Posterior cingulate gyrus (tissue), 11 donors: ENCODE data around the gene CTNNBL1.
"Not testable (repeated sequence)": the region's sequence is repeated elsewhere in the genome, so short reads cannot be mapped to it uniquely, and the experiment has no call there.

Experiments used
- DNase-seq, 10 donors: peaks; one replicate each; pipeline versions ENCODE4 v3.0.0 to v3.0.0-alpha.2; 2020 to 2021; ENCODE audit warnings: mixed read lengths in 3 of 10
- intact Hi-C: fragments of 100-400 bp; cut with DNase I; formaldehyde crosslinking; loops from one replicate; pipeline ENCODE4 v1.15.1; 2023

CTNNBL1 gene

DNA sequence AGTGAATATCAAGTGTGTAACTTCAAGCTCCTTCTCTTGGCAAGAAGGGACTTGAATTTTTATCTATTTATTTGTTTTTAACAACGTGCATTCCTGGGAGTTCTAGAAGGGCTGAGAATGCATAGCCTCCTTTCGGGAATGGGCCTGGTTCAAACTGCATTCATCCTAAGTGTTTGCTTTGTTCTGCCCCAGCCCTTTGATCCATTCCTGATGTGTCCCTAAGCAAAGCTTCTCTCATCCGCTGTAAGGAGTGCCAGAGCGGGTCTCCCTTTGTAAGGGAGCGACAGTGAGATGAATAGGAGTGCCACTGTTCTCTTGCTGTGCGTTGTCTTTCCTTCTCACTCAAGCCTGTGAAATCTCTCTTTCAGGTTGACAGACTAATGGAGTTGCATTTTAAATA, 148.1 kb downstream of the CTNNBL1 start:
- no peak for DNase-seq
- intact Hi-C loops, result no loop called here

DNA sequence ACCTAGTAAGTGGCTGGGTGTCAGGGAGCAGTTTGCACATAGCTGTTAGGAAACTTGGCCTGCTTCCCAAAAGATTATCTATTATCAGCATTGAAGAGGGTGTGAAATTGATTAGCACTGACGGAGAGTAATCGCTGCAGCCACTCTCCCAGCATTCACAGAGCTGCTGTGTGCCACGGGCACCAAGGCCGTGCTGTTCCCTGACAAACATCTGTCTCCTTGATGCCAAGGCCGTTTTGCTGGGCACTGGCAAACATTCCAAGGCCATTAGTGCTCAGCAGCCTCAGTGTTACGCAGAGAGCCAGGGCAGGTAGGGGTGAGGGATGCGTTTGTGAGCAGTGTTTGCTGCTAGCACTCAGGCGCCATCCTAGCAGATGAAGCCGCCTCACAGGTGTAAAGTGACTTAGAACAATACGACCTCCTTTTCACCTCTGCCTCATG, 151.4 kb downstream of the CTNNBL1 start:
- intact Hi-C loops, result no loop called here
- no peak for DNase-seq

DNA sequence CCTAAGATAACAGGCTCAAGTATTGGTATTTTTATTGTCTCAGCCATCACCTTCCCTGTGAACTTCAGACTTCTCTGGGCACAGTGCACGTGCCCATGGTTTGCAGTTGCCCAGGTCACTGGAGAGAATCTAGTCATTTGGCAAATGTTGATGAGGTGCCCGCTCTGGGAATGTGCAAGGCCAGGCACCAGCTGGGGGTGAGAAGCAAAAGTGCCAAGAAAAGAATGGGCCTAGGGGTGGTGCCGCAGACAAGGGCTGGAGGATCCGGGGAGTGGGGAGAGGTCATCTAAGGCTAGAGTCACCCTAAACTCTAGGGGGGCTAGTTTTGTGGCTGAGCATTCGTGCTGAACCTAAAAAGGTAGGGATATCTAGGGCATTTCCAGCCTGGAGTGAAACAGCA, 152.0 kb downstream of the CTNNBL1 start:
- intact Hi-C loops, result no loop called here
- no peak for DNase-seq

DNA sequence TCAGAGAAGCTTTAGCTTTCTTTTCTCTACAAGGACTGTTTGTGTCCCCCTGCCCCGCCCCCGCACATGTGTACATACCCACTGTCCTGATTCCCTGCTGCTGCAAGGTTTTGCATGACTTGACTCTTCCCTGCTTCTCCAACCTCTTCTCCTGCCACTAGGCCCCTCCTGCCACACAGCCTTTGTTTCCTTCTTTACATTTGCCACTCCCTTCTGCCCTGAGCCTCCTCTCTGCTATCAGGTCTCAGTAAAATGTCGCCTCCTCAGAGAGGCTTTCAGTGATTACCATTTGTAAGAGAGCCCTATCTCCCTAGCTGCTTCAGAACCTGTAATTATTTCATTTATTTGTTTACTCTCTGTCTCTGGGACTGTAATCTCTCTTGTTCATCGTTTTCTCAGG, 152.7 kb downstream of the CTNNBL1 start:
- intact Hi-C loops, result no loop called here
- DNase-seq, result no peak

DNA sequence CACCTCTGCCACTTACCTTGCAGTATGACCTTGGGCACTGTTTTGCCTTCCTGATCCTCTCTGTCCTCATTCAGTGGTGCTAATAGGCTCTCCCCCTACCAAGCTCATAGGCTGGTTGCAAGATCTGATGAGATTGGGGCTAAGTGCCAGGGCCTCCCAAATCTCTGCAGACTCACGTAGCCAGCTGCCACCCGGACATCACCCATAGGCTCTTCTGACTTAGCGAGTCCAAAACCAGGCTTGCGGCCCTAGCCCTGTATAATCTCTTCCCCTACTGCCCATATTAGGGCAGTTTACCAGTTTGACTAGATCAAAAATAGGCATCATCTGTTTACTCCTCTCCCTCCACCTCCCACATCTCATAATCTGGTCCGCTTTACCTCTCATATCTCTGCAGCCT, 154.9 kb downstream of the CTNNBL1 start:
- intact Hi-C loops, result no loop called here
- no peak for DNase-seq

DNA sequence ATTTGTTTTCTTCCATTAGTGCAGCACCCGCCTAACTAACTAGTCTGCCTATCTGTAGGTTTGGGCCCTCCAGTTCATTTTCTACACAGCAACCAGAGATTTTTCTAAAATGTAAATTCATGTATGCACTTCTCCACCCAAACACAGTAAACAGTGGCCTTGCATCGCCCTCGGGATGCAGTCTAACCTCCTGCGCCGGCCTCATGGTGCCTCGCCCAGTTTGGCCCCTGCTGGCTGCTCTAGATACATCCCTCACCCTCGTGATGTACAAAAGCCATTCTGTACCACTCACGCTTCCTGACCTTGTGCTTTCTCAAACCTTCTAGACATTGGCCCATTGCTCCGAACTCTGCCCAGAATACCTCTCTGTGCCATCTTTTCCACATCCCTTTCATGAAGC, 155.3 kb downstream of the CTNNBL1 start:
- no peak for DNase-seq

DNA sequence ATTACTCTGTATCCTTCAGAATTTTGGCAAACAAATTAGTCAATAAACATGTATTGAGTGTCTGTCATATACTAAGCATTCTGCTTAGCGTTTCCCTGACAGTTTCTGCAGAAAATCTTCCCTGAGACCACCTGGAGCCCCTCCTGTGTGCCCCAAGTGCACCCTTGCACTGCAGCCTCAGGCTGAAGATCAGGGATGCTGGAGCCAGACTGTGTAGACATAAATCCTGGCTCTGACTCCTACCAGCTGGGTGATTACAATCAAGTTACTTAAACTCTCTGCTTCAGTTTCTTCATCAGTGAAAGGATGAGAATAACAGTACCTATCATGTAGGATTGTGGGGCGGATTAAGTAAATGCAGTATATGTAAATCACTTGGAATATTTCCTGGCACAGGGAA, 155.7 kb downstream of the CTNNBL1 start:
- DNase-seq, result no peak
- intact Hi-C loops, result no loop called here

More for the DNA sequence above, 155.3 kb downstream of the CTNNBL1 start:
- intact Hi-C loops, result no loop called here

DNA sequence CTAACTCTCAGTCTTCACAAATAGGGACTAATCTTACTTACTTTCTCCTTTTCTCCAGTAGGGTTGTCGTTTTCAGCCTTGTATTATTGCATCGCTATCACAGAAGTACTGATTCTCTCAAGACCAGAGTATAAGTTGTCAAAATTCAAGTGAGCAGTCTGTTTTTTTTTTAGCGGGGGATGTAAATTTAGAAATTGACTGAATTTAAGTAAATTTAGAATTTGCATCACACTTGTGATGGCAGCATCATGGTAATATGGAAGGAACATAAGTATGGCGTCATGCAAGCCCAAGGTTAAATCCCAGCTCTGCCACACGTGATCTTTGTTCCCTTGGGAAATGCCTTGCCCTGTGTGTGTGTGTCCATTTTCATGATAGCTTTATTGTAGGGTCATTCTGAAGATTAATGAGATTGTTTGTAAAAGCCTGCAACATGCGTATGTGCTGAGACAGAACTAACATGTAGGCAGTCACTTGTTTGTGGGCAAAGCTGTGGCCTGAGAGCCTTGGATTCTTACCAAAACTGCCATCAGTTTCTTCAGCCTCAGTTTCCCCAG, 156.3 kb downstream of the CTNNBL1 start:
- intact Hi-C loops, result no loop called here
- DNase-seq, result no peak

DNA sequence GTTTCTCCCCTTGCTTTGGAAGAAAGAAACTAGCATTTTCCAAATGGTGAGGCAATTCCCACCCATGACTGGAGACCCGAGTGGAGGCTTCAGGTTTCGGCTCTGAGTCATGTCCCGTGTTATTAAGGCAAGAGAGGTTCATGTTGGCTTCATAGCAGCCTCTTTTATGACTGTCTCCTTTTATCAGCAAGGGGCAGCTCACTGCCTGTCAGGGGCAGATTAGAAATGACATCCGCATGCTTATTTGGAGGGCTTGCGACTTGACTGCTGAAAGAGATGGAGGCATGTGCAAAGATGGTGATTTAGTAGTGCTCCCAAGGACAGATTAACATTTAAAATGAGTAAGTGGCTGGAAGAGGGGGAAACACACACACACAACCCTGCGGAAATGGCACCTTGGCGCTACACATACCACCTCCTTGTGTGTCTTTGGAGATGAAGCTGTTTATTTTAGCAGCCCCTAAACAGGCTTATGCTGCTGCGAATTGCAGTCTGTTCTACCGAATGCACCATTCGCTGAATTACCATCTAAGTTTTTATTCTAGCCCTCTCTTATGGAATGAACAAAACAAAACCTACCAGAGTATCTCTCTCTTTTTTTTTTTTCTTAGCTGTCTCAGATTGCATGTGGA, 157.0 kb downstream of the CTNNBL1 start:
- intact Hi-C loops, result no loop called here
- no peak for DNase-seq

DNA sequence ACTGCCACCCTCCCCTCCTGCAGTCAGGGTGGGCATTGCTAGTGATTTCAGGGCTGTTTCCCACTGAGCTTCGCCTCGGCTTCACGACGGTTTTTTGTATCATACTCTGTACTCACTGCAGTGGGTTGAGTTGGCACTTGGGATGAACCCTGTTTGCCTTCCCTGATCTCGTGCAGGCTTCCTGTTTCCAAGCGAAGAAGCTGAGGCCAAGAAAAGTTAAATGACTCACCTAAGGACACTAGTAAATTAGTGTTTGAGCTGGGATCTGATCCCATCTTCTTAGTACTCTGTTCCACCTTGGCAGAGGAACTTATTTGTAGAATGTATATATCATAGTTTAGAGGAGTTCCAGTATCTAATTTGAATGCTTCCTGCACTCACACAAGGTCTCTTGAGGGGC, 158.8 kb downstream of the CTNNBL1 start:
- intact Hi-C loops, result no loop called here
- DNase-seq, result no peak

DNA sequence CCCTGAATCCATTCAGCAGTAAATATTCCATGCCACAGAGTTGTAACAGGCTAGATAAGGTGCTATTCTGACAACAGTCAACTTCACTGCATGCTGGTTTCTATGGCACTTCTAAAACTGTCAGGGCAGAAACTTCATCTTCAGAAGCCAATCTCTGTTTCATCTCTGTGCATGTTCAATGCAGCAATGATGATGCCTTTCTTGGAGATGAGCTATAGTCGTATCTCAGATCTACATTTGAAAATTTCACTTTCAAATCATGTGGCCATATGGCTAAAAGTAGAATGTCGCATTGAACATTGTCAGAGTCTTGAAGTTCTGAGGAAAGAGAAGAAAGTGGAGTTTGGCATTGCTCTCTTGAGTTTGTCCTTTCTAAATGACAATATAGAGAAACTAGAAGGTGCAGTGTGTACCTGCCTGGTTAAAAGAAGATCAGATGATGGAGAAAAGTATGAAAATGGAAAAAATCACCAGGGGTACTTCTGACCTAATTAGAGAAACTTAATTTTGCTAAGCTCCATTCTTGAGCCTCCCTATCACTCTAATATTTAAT, 160.1 kb downstream of the CTNNBL1 start:
- intact Hi-C loops, result no loop called here
- DNase-seq, result no peak

DNA sequence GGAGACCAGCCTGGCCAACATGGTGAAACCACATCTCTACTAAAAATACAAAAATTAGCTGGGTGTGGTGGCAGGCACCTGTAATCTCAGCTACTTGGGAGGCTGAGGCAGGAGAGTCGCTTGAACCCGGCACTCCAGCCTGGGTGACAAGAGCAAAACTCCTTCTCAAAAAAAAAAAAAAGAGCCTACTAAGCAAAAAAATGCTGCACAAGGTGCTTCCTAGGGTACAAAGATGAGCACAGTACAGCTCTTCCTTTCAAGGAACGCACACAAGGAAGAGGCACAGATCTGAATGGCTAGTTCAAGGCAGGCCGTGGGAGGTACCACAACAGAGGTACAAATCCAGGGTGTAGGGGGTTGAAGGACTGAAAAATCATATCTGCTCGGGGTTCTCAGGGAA, 162.2 kb downstream of the CTNNBL1 start:
- intact Hi-C loops, DNase-seq: not testable (repeated sequence)

DNA sequence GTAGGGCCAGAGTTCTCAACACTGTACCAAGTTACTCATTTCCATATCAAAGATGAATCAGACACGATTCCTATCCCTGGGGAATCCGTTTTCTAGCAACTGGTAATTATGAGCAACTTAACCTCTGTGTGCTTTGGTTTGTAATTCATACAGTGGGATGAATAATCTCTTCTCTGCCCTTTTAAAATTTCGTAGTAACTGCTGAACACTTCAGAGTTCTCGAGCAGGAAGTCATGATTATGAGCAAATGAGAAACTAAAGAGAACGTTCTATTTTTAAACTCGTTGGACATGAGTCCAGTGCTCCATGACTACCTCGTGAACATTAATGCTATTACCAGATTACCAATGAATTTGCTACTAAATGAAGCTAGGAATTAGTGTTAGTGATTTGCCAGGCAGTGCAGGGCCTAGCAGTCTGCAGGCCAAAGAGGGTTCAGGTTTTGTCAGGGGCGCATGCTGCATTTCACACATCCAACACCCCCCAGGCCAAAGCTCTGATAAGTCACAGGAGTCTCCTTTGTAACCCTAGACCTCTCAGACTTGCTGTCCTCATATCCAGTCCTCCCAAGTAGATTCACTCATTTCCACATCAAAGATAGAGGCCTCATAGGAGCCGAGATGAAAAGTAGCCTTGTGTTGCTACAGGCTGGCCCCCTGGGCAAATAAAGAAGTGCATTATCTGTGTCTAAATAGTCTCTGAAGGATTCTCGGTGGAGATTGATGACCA, 163.3 kb downstream of the CTNNBL1 start:
- no peak for DNase-seq
- intact Hi-C loops, result no loop called here

DNA sequence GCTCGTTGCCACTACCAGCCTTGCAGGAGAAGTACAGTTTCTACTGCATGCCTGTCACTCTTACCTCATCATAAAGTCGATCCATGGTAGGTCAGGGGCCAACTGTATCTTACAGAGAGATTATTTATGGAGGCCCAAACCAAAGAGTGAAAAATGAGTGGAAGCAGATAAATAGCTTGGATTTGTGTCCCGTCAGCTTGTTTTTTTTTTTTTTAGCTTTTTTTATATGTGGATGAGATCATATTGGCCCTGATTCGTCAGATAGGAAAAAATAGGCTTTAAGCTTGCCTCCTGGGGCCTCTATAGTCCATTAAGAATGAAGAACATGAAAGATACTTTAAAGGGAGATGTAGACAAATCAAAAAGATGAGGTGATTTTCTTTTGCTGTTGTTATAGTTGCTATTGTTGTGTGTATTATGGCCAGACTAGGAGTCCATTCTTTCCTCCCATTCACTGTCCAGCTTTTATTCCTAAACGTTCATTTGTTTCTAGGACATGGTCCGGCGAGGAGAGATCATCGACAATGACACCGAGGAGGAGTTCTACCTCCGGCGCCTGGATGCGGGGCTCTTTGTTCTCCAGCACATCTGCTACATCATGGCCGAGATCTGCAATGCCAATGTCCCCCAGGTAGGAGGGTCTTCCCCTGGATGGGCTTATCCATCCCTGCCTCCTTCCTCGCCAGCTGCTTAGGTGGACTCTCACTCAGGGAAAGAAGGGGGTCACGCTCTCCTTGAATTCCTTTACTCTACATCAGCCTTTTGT, 165.8 kb downstream of the CTNNBL1 start:
- intact Hi-C loops, result no loop called here
- no peak for DNase-seq

DNA sequence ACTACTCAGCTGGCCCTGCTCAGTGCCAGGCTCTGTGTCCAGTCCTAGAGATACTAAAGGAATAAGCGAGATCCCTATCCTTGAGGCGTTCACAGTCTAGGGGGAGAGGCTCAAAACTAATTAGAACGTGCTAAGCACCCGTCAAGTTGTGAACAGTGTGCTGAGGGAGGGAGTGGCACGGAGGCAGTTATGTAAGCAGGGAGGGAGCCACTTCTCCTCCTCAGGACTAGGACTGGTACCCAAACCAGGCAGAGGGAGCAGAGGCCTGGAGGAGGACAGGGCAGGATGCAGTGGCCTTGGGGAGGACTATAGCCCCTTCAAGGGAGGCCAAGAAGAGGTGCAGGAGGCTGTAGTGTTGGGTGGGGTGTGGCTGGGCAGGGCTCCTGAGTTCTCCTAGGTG, 169.5 kb downstream of the CTNNBL1 start:
- intact Hi-C loops, result no loop called here
- DNase-seq, result peak in 1 of 10 donors; percentile 32

DNA sequence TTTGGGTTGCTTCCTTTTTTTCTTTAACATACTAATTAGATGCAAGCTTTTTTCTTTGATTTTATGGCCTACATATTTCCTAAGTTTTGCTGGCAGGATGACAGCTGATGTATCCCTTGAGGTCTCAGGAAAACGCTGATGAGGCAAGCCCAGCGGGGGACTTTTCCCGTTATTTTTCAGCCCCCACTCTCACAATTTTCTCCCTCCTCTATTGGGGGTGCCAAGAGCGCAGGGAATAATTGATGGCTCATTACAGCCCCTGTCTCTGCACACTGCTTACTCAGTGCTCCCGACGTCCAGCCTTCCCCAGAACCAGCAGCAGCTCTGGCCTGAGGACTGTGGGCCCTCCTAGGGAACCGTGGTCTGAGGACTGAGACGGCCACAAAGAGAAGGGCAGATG, 170.5 kb downstream of the CTNNBL1 start:
- no peak for DNase-seq
- intact Hi-C loops, result no loop called here

DNA sequence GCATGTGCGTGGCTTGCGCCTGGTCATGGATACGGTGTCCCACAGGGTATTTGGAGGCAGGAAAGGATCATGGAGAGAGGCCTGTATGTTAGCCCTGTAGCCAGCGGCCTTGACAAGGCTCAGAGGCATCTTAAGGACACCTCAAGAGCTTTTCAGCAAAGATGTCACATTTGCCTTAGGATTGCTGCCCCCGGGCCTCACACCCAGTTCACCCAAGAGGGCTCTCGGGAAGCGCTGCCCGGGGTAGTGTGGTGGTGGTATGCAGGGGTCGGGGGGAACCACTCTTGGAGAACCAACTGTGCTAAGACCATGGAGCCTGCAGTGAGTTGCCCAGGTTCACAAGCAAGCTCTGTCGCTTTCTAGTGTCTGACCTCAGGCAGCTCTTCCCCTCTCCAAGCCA, 172.2 kb downstream of the CTNNBL1 start:
- intact Hi-C loops, result no loop called here
- peak in 1 of 10 donors; percentile 42 for DNase-seq

DNA sequence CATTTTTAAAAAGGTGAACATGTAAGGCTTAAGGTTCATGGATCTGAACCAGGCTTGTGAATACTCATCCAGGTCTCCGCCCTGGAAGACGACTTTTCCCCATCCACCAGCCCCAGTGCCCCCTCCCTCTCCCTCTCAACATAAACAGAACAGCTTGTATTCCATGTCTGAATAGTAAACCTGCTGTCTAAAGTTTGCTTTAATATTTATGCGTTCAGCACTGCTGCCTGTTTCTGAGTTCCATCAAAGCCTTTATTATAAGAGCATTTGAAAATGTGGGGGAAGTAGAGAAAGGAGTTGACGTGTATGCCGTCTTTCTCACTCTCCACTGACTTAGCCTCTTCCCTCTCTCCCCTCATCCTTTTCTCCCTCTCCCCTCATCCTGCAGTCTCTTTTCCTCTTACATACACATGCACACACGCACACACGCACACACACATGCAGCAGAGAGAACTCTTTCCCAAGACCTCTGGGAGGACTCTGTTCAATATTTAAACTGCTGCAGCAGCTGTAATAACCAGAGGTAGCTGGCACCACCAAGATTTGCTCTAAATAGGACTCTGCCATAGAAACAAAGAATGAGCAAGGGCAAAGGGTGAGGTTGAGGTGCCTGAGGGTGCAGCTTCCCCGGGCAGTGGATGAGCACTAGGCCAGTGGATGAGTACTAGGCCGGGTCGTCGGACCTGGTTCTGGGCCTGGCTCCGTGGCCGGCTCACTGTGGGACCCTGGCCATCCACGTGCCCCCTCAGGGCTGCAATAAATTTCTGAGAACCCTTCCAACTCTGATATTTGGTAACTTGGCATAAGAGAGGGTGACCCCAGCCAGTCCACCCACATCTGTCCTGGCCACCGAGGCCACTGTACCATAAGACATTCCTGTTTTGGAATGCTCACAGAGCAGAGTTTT, 173.7 kb downstream of the CTNNBL1 start:
- intact Hi-C loops, result no loop called here

DNA sequence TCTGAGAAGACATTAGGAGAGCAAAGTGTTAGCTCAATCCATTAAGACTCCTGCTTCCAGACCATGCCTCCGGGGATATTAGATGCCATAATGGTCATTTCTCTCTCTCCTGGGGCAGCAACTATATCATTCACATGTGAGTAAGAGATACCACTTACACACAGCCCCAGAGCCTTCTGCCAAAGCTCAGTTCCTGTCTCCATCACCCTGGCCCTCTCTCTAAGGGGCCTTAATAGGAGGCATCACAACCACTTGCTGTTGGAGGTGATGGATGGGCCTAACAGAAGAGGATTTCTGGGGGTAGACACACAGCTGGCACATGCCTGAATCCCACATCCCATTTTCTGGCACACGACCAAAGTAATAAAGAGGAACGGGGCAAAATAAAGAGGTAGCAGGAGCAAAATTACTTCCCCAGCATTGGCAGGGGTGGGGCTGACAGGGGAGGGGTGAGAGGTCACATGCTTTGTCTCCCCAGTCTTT, 175.1 kb downstream of the CTNNBL1 start:
- no peak for DNase-seq
- intact Hi-C loops, result no loop called here

More for the DNA sequence above, 173.7 kb downstream of the CTNNBL1 start:
- no peak for DNase-seq
